Fibroblast of villous mesenchyme (primary cell): ENCODE measurements around the gene CCDC120. TPM values are rescaled to one million over a fixed set of nuclear protein-coding genes. Genes with fewer than 3 reads are reported as not detected.

Experiments used
- DNase-seq: peaks from one replicate; pipeline ENCODE4 v3.0.0-alpha.2; 2010; ENCODE audit warnings: low read depth
- H3K4me3 ChIP-seq: 2 replicates; pipeline ENCODE4 v1.5.1; 2011; ENCODE audit warnings: low read depth, mild to moderate bottlenecking, low read length
- total RNA-seq: library from RNA; depleted of rRNA; stranded (reverse); fragments of >200 nt; gene quantifications from 2 replicates; pipeline ENCODE4 v1.2.3, GENCODE V29; 2012
- TF ChIP-seq, protein P1 (sequence below): IDR thresholded peaks from 2 replicates; pipeline ENCODE4 v1.5.1; 2012; ENCODE audit warnings: low read depth, mild to moderate bottlenecking, low read length; ENCODE audit not compliant: insufficient read depth

CCDC120 gene
- total RNA-seq, 1 donor = 0.86 TPM

DNA sequence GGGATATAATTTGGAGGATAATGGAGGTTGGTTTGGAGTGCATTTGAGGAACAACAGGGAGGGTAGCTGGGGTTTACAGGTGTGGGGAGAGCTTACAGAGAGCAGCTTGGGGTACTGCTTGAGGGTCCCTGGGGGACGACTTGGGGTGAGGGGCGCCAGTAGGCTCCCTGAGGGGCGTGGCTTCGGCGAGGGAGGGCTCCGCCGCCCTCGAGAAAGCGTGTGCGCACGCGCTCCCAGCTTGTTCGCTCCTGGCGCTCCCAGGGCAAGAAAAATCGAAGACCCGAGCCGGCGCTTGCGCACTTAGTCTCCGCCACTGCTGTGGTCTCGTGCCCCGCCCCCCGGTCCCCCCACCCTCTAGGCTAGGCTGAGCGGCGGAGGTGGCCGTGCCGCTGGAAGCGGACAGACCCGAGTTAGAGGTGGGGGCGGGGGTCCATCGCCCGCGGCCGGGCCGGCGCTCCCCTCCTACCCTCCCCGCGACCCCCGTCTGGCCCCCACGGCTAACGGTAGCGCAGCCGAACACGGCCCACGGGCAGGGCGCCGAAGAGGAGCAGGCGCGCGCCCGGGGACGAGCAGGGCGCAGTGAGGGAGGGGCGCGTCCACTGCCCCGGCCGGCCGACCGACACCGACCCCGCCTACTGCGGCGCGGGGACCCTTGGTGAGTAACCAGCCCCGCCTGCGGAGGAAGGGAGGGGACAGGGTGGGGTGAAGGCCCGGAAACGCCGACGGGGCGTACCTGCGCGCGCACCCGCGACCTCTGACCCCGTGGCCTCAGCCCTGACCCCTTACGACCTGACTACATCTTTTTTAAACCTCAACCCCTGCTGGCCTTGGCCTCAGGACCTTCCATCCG, 5.4 kb upstream of the CCDC120 start:
- peak; percentile 48 for DNase-seq
- TF ChIP-seq, protein P1, sequence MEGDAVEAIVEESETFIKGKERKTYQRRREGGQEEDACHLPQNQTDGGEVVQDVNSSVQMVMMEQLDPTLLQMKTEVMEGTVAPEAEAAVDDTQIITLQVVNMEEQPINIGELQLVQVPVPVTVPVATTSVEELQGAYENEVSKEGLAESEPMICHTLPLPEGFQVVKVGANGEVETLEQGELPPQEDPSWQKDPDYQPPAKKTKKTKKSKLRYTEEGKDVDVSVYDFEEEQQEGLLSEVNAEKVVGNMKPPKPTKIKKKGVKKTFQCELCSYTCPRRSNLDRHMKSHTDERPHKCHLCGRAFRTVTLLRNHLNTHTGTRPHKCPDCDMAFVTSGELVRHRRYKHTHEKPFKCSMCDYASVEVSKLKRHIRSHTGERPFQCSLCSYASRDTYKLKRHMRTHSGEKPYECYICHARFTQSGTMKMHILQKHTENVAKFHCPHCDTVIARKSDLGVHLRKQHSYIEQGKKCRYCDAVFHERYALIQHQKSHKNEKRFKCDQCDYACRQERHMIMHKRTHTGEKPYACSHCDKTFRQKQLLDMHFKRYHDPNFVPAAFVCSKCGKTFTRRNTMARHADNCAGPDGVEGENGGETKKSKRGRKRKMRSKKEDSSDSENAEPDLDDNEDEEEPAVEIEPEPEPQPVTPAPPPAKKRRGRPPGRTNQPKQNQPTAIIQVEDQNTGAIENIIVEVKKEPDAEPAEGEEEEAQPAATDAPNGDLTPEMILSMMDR = no peak
- peak overlapping the region; percentile 62 for H3K4me3 ChIP-seq

DNA sequence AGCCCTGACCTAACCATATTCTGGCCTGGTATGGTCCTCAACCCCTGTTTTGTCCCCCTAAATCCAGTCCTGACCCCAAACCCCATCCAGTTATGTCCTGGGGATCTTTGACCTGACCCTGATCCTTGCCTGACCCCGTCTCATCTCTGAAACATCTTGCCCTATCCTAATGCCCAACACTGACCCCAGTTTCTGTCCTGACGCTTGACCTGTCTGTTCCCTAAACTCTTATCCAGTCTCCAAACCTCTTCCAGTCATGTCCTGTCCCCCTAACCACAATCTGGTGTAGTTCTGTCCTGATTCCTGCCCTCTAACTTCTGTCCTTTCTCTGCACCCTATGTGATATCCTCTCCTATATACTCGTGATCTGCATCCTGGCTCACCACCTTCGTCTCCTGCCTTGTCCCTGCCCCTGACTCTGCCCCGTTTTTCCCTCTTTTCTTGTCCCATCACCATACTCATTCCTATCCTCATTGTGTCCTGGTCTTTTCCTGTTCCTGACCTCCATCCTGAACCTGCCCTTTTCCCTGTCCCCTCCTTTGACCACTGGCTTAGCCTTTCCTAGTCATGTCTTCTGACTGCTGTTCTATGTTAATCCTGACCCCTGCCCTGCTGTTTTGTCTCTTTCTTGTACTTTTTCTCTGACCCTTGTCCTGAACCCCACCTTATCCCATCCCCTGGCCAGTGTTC, 4.6 kb upstream of the CCDC120 start:
- peak overlapping the region; percentile 62 for H3K4me3 ChIP-seq
- TF ChIP-seq, protein P1 = no peak
- no peak for DNase-seq

DNA sequence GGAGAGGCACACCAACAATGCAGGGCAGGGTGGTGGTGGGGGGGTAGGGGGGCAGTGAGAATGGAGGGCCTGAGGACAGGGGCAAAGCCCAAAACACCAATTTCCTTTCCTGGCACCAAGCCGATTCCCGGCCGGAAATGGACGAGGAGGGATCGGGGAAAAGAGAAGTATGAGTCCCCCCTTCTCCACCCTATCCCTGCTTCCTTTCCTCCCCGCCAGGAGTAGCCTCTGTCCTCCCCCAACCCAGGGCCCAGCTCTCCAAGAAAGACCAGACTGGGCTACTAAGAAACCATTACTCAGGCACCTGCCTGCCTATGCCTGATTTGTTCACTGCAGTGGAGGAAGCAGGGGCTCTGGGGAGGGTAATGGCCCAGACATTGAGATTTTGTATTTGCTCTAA, 402 bp downstream of the CCDC120 start:
- TF ChIP-seq, protein P1 = no peak
- no peak overlapping the region for H3K4me3 ChIP-seq
- DNase-seq = no peak

DNA sequence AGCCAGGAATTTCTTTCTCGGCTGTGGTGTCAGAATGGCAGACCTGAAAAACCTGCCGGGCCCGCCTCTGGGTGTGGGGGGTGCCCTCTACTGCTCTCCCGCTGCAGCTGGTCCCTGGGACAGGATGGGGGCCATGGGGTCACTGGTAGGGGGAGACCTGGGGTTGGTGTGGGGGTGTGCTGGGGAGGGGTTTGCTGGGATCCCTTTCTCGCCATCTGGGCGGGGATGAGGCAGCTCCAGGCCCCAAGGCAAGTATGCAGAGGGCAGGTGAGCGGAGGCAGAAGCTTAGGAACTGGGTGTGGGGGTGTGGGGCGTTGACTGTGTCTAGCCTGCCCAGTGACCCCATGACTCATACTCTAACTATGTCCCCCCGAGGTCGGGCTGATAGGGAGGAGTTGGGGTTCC, 884 bp downstream of the CCDC120 start:
- H3K4me3 ChIP-seq = no peak overlapping the region
- TF ChIP-seq, protein P1 = no peak
- DNase-seq = no peak

DNA sequence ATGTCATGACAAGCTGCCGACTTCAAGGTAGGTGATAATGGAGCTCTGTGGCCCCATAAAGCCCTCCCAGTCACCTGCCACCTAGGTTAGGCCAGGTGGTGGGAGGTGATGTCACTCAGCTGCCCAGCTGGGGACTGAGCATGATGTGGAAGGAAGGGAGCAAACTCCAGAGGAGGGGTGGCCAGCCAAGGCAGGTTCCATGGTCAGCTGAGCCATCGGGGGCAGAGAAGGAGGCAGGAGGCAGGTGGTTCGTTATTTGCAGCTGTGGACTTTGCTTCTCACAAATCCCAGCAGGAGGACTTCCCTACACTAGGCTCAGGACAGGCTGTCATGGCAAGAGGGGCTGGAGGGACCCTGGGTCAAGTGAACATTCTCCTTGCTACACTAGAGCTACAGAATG, 2.1 kb downstream of the CCDC120 start:
- TF ChIP-seq, protein P1 = no peak
- no peak overlapping the region for H3K4me3 ChIP-seq
- no peak for DNase-seq

DNA sequence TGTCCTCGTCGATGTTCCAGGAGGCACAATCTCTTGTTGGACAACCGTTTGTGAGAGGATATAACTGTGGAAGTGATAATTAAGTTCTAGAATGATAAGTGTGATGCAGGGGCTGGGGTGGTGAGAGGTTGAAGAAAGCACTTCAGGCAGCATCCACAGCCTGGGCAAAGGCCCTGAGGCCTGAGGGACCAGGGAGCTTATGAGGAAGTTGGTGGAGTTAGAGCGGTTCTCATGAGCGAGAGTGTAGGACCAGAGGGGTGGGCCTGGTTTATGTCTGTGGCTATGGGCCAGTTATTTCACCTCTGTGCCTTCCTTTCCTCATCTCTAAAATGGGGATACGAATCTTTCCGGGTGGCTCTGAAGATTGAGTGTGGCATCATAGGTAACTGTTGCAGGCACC, 2.7 kb downstream of the CCDC120 start:
- DNase-seq = no peak
- H3K4me3 ChIP-seq = no peak overlapping the region
- TF ChIP-seq, protein P1 = no peak
